ENCODE data around the gene SMAD6.

DNA sequence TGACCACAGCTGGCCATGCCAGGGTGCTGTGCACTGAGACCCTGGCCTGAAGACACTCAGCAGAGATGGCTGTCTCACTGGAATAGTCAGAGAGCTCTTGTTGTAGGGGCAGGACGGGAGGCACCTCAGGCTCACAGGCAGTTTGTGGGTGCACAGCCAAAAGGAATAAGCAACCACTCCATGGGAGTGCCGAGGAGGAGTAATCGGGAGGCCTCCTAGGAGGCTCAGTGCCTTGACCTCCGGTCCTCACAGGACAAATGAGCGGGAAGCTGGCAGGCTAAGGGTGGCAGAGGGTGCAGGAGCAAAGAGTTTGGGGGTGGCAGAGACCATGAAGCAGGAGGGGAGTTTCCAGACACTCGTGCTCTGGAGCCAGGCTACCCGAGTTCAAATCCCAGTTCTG lies 81.7 kb downstream of the SMAD6 start:
- TF ChIP-seq GATA3 (IDR thresholded peaks at IDR 0.05; ENCODE audit: low read depth, low read length): no peak
- no peak for TF ChIP-seq GATA2 (IDR thresholded peaks at IDR 0.05; ENCODE audit: low read depth, low read length)
